Natural killer cell treated with Interleukin-12 subunit alpha and Interleukin-12 subunit beta and Interleukin-15 and Interleukin-18, amount 100 ng/mL, for 72 hours (primary cell): ENCODE measurements around the gene IQSEC1. TPM values are rescaled to one million over a fixed set of nuclear protein-coding genes. Genes with fewer than 3 reads are reported as not detected.
A peak's percentile ranks its signal among the peaks of the same experiment; 100 is the strongest.

Experiments
- ATAC-seq, 2 donors: fragments of 150-1000 bp; cut with Tn5 transposase in 1 of 2; sonication (Bioruptor Pico), chemical (Tn5 transposase) in 1 of 2; 2 replicates each; pipeline ENCODE4 v1.10.0; 2021
- DNase-seq: peaks from one replicate; pipeline ENCODE4 v3.0.0; 2022; ENCODE audit warnings: low spot score
- H3K27ac Mint-ChIP-seq, 2 donors: 1 replicate in 1 of 2; 2 replicates in 1 of 2; pipeline ENCODE4 v1.8.0; 2022; ENCODE audit warnings: mixed read lengths in 2 of 2, mild to moderate bottlenecking in 1 of 2, moderate library complexity in 1 of 2
- H3K27me3 Mint-ChIP-seq, 2 donors: 1 replicate in 1 of 2; 2 replicates in 1 of 2; pipeline ENCODE4 v1.8.0; 2022; ENCODE audit warnings: mixed read lengths in 2 of 2
- H3K36me3 Mint-ChIP-seq: one replicate; pipeline ENCODE4 v1.8.0; 2022; ENCODE audit warnings: mixed read lengths
- H3K4me1 Mint-ChIP-seq, 2 donors: 1 replicate in 1 of 2; 2 replicates in 1 of 2; pipeline ENCODE4 v1.8.0; 2022; ENCODE audit warnings: low read depth in 2 of 2, mixed read lengths in 2 of 2, mild to moderate bottlenecking in 1 of 2
- H3K4me3 Mint-ChIP-seq: one replicate; pipeline ENCODE4 v1.8.0; 2022; ENCODE audit warnings: mixed read lengths
- H3K9me3 Mint-ChIP-seq: 2 replicates; pipeline ENCODE4 v1.8.0; 2022; ENCODE audit warnings: mixed read lengths
- total RNA-seq, 2 donors: library from RNA; stranded (reverse); gene quantifications; one replicate each; pipeline ENCODE4 v1.2.3, GENCODE V29; 2022

The IQSEC1 gene
- total RNA-seq: 10 to 100 TPM; 93.7 to 95.8 TPM

GRCh38 chr3:13073326-13074005 lies at the start of gene IQSEC1:
Gene IQSEC1 (minus strand): TSS chr3:13073429. CDS start chr3:13073014, 415 bp downstream.
- Mint-ChIP-seq H3K9me3 (no peaks in the 10 kb centered on the region), H3K36me3 (no peaks in the 10 kb centered on the region), H3K27ac (peak within 1 kb of the TSS; percentile 96 to 97), H3K4me1 (peaks cover 37 to 41% of the 10 kb centered on the region in 2 donors), H3K4me3 (peak within 1 kb of the TSS; percentile 78), H3K27me3 (peaks cover 0 to 3% of the 10 kb centered on the region in 2 donors)
- peak; percentile 92 for DNase-seq
- peak; percentile 82 to 93 for ATAC-seq

- ATAC-seq: peak in 1 of 2 donors; percentile 8
- Mint-ChIP-seq H3K4me1 (no peaks in the 10 kb centered on the region), H3K27ac (no peak overlapping the region), H3K4me3 (no peak overlapping the region), H3K36me3 (no peaks in the 10 kb centered on the region), H3K9me3 (no peaks in the 10 kb centered on the region), H3K27me3 (peaks cover 0 to 9% of the 10 kb centered on the region in 2 donors)
- DNase-seq: no peak
Measured at GRCh38 chr3:13122081-13123012, 49.1 kb upstream of the IQSEC1 start.

- no peak overlapping the region for H3K27ac Mint-ChIP-seq
- H3K27me3 Mint-ChIP-seq: peaks cover 6 to 9% of the 10 kb centered on the region in 2 donors
- DNase-seq (no peak), ATAC-seq (peak in 1 of 2 donors; percentile 8)
- no peak overlapping the region for H3K4me3 Mint-ChIP-seq
- no peaks in the 10 kb centered on the region for H3K36me3 Mint-ChIP-seq
- no peaks in the 10 kb centered on the region for H3K9me3 Mint-ChIP-seq
- H3K4me1 Mint-ChIP-seq: no peaks in the 10 kb centered on the region
Measured at GRCh38 chr3:13121553-13122001, 48.3 kb upstream of the IQSEC1 start.

GRCh38 chr3:13120928-13121552 lies 47.8 kb upstream of the IQSEC1 start:
- DNase-seq: no peak
- Mint-ChIP-seq H3K4me1 (no peaks in the 10 kb centered on the region), H3K4me3 (no peak overlapping the region), H3K9me3 (no peaks in the 10 kb centered on the region), H3K27me3 (peaks cover 9 to 11% of the 10 kb centered on the region in 2 donors), H3K36me3 (no peaks in the 10 kb centered on the region), H3K27ac (no peak overlapping the region)
- ATAC-seq: no peak

GRCh38 chr3:13120289-13120927 lies 47.2 kb upstream of the IQSEC1 start:
- Mint-ChIP-seq H3K27ac (no peak overlapping the region), H3K27me3 (peaks cover 9 to 11% of the 10 kb centered on the region in 2 donors), H3K4me3 (no peak overlapping the region), H3K36me3 (no peaks in the 10 kb centered on the region), H3K9me3 (no peaks in the 10 kb centered on the region), H3K4me1 (no peaks in the 10 kb centered on the region)
- ATAC-seq (no peak), DNase-seq (no peak)

GRCh38 chr3:13119471-13120220 lies 46.4 kb upstream of the IQSEC1 start:
- H3K9me3 Mint-ChIP-seq: no peaks in the 10 kb centered on the region
- H3K4me3 Mint-ChIP-seq: no peak overlapping the region
- no peaks in the 10 kb centered on the region for H3K4me1 Mint-ChIP-seq
- ATAC-seq: no peak
- DNase-seq: no peak
- no peak overlapping the region for H3K27ac Mint-ChIP-seq
- H3K36me3 Mint-ChIP-seq: no peaks in the 10 kb centered on the region
- H3K27me3 Mint-ChIP-seq: peaks cover 2 to 11% of the 10 kb centered on the region in 2 donors

GRCh38 chr3:13116426-13116825 lies 43.2 kb upstream of the IQSEC1 start:
- H3K9me3 Mint-ChIP-seq: no peaks in the 10 kb centered on the region
- H3K4me1 Mint-ChIP-seq: no peaks in the 10 kb centered on the region
- DNase-seq (no peak), ATAC-seq (no peak)
- peaks cover 6 to 11% of the 10 kb centered on the region in 2 donors for H3K27me3 Mint-ChIP-seq
- no peak overlapping the region for H3K4me3 Mint-ChIP-seq
- no peak overlapping the region for H3K27ac Mint-ChIP-seq
- H3K36me3 Mint-ChIP-seq: no peaks in the 10 kb centered on the region

GRCh38 chr3:13115991-13116390 lies 42.8 kb upstream of the IQSEC1 start:
- no peaks in the 10 kb centered on the region for H3K36me3 Mint-ChIP-seq
- H3K27ac Mint-ChIP-seq: no peak overlapping the region
- ATAC-seq (no peak), DNase-seq (no peak)
- H3K9me3 Mint-ChIP-seq: no peaks in the 10 kb centered on the region
- peaks cover 4 to 11% of the 10 kb centered on the region in 2 donors for H3K27me3 Mint-ChIP-seq
- no peaks in the 10 kb centered on the region for H3K4me1 Mint-ChIP-seq
- H3K4me3 Mint-ChIP-seq: no peak overlapping the region

GRCh38 chr3:13115576-13115910 lies 42.3 kb upstream of the IQSEC1 start:
- Mint-ChIP-seq H3K9me3 (no peaks in the 10 kb centered on the region), H3K4me3 (no peak overlapping the region), H3K4me1 (peaks cover 3 to 4% of the 10 kb centered on the region in 2 donors), H3K36me3 (no peaks in the 10 kb centered on the region), H3K27me3 (peaks cover 4 to 11% of the 10 kb centered on the region in 2 donors), H3K27ac (no peak overlapping the region)
- DNase-seq: no peak
- no peak for ATAC-seq

GRCh38 chr3:13114811-13115575 lies 41.8 kb upstream of the IQSEC1 start:
- Mint-ChIP-seq H3K36me3 (no peaks in the 10 kb centered on the region), H3K27me3 (peaks cover 4 to 11% of the 10 kb centered on the region in 2 donors)

GRCh38 chr3:13113346-13114330 lies 40.4 kb upstream of the IQSEC1 start:
- Mint-ChIP-seq H3K9me3 (no peaks in the 10 kb centered on the region), H3K4me1 (peaks cover 4 to 5% of the 10 kb centered on the region in 2 donors), H3K27ac (no peak overlapping the region), H3K27me3 (peaks cover 4 to 11% of the 10 kb centered on the region in 2 donors), H3K4me3 (no peak overlapping the region), H3K36me3 (no peaks in the 10 kb centered on the region)
- DNase-seq: no peak
- no peak for ATAC-seq

More at GRCh38 chr3:13114811-13115575, 41.8 kb upstream of the IQSEC1 start:
- Mint-ChIP-seq H3K4me3 (no peak overlapping the region), H3K27ac (no peak overlapping the region), H3K9me3 (no peaks in the 10 kb centered on the region), H3K4me1 (peaks cover 4 to 5% of the 10 kb centered on the region in 2 donors)
- DNase-seq (no peak), ATAC-seq (no peak)
